HG03520 (cell line): ENCODE data around the gene NEK10.
"Not testable (repeated sequence)": the region's sequence is repeated elsewhere in the genome, so short reads cannot be mapped to it uniquely, and the experiment has no call there.

Experiments
- ATAC-seq: cut with Tn5 transposase; IDR thresholded peaks from one replicate; pipeline ENCODE4 v1.9.1; 2021; ENCODE audit warnings: mild to moderate bottlenecking, moderate library complexity; ENCODE audit not compliant: unreplicated experiment

NEK10 gene

DNA sequence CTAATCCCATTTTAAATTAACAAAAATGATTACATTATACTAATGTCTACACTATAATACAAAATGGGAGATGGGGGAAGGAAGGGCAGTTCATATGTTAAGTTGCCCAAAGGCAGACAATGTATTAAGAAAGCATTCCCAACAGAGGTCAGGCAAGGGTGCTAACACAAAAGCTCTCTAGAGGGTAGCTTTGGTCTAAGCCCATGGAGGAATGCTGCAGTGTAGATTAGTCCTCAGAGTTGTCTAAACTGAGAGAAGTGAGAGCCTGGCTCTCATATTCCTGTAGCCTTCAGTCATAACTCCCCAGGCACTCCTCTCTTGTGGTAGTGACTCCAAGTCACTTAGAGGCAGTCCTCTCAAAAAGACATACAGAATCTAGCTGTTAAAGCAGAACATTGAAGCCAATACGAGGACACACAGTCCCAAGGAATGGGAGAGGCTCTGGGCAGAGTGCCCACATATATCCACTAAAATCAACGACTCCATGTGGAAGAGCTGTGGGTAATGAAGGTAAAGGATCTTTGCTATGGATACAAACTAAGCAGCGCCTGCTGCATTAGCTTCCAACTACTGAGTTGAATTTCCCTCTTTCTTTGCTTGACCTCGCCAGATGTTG, 14.5 kb downstream of the NEK10 start:
- no peak for ATAC-seq

- ATAC-seq = no peak
Observed at GRCh38 chr3:27354161-27354560, 15.0 kb downstream of the NEK10 start.

- ATAC-seq = no peak
Observed at GRCh38 chr3:27353221-27353620, 16.0 kb downstream of the NEK10 start.

GRCh38 chr3:27352047-27352446, 17.1 kb downstream of the NEK10 start:
- ATAC-seq = no peak

GRCh38 chr3:27349832-27350231, 19.4 kb downstream of the NEK10 start:
- ATAC-seq = peak; percentile 62

GRCh38 chr3:27345959-27346865, 23.0 kb downstream of the NEK10 start:
- ATAC-seq = no peak

- no peak for ATAC-seq
Observed at GRCh38 chr3:27345493-27345892, 23.7 kb downstream of the NEK10 start.

GRCh38 chr3:27345045-27345444, 24.1 kb downstream of the NEK10 start:
- ATAC-seq = no peak

DNA sequence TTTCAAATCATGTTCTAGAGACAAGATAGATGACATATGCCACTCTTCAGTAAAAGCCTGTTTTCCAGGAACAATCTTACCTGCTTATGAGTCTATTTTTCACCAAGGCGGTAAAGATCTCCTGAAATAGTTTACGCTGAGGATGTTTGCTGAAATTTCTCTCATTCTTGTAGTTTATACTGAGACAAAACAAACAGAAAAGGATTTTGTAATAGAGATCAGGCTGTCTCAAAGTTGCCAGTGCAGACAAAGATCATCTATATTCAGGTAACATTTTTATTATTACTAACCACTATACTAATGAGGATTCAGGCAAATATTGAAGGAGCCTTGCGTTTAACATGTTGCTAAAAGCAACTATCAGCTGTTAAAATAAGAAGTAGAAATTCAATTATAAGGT, 25.0 kb downstream of the NEK10 start:
- ATAC-seq = no peak

GRCh38 chr3:27342267-27342666, 26.9 kb downstream of the NEK10 start:
- ATAC-seq = no peak

GRCh38 chr3:27340534-27340933, 28.6 kb downstream of the NEK10 start:
- ATAC-seq = peak; percentile 90

DNA sequence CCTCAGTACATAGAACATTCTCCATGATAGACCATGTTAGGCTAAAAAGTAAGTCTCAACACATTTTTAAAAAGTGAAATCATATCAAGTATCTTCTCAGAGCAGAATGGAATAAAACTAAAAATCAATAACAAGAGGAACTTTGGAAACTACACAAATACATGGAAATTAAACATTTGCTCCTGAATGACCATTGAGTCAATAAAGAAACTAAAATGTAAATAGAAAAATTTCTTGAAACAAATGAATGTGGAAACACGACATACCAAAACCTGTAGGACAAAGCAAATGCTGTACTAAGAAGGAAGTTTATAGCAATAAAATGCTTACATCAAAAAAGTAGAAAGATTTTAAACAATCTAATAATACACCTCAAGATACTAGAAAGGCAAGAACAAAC, 33.6 kb downstream of the NEK10 start:
- no peak for ATAC-seq

DNA sequence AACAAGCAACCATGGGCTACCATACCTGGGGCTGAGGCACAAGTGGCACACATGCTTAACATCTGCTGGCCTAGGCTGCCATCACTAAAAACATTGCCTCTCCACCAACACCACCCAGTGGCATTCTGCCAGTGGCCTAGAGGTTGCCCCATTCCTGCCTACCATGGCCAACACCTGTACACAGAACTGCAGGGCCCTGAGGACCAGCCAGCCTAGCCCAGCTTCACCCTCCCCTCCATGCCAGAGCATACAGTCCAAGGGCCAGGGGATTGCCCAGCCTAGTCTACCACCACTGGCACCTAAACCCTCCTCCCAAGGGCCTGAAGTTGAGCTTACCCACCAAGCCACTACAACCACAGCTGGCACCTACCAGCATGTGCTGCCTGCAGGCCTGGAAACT, 35.3 kb downstream of the NEK10 start:
- ATAC-seq = no peak

- not testable (repeated sequence) for ATAC-seq
Observed at GRCh38 chr3:27328982-27329762, 40.0 kb downstream of the NEK10 start.

- ATAC-seq = no peak
Observed at GRCh38 chr3:27326629-27327545, 42.3 kb downstream of the NEK10 start.

DNA sequence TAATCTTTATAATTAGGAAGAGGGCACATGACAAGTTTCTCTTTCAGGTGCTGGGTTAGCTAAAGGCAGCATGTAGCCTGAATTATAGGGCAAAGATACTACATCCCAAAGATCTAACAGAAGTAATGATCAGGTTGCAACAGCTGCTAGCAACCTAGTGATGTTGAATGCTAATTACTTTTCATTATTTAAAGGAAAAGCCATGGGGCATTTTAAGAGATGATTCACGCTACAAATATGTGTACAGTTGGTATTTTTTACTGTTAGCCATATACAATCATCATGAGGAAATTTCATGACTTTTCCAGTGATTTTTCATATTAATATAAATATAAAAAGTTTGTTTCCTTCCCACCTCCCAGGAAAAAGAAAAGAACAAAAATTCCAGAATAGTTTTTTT, 43.0 kb downstream of the NEK10 start:
- ATAC-seq = no peak

DNA sequence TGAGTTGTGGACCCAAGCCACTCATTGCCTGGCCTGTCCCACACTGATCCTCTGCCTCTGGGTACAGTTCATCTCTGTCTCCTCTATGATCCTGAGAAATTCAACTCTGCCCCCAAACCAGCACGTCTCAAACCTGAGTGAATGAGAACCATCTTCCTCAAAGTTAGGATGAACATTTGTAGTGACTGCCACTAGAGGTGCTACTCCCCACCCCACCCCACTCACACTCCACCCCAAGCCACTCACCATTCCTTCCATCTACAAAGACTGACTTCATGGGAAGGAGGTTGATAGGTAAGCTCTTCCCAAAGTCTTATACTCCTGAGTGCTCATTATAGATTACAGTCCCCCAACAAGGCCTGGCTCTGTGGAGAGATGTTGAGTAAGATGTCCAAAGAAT, 43.8 kb downstream of the NEK10 start:
- no peak for ATAC-seq

- ATAC-seq = no peak
Observed at GRCh38 chr3:27324686-27325085, 44.5 kb downstream of the NEK10 start.

GRCh38 chr3:27323087-27323570, 46.1 kb downstream of the NEK10 start:
- no peak for ATAC-seq

- no peak for ATAC-seq
Observed at GRCh38 chr3:27322634-27323033, 46.5 kb downstream of the NEK10 start.
